T-helper 2 cell (primary cell): ENCODE measurements around the gene TANGO2.

Experiments used
- DNase-seq, 5 experiments: peaks; one replicate each; pipeline versions ENCODE4 v3.0.0 to v3.0.0-alpha.2; 2012 to 2022

The TANGO2 gene

DNA sequence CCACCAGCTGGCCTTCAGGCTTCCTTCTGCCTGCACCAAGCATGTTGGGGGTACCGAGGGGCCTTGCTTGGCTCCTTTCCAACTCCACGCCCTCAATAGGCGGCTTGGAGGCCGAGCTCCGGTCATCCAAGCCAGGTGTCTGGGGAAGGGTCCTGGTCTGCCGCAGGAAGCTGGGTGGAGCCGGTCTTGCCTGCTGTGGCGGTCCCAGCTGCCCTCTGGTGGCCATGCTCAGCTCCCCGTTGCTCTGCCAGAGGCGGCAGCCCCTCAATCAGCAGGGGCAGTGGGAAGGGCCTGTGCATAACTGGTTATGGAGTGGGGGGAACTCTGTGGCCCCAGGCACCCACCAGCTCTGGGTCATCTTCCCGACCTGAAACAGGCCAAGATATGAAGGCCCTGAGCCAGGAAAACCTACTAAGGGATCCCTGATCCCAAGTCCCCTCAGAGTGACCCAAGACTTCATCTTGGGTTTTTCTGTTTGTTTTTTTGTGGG is 7.5 kb upstream of the TANGO2 start:
- no peak for DNase-seq

DNA sequence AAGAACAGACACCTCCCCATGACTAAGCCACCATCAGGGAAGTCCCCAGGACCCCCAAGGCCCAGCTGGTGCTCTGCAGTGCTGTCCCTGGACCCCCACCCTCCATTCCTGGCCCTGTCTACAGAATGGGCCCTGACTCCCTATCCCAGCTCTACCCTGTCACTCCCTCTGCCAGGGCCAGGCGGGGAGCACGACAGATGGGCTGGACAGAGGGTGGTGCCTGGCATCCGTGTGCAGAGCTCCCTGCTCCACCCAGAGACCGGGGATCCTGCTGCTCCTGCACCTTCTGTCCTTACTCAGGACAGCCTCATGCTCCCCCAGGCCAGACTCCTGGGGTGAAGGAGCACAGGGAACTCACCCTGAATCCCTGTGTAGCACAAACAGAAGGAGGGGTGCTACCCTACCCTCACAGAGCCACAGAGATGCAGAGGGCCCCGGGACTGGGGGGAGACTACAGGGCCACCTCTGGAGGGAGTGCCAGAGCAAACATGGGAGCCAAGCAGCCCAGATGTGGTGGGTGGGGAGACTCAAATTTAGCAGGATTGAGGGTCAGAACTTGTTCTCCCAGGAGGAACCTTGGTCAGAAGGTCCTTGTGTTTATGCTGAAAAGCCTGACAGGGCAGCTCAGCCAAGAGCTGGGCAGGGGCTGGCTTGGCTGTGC is 6.3 kb upstream of the TANGO2 start:
- DNase-seq: no peak

GRCh38 chr22:20015187-20015625 is 5.7 kb upstream of the TANGO2 start:
- DNase-seq: no peak

- DNase-seq: peak in 2 of 5 experiments; percentile 17 to 22
Measured at GRCh38 chr22:20015971-20016733, 4.8 kb upstream of the TANGO2 start.

GRCh38 chr22:20016734-20017621 is 3.9 kb upstream of the TANGO2 start, which contains the start of gene ARVCF:
Gene ARVCF, minus strand, starts transcription at chr22:20016823. Its CDS starts 26,029 bp downstream, at chr22:19990794.
- peak; percentile 82 to 92 (median 87) for DNase-seq

DNA sequence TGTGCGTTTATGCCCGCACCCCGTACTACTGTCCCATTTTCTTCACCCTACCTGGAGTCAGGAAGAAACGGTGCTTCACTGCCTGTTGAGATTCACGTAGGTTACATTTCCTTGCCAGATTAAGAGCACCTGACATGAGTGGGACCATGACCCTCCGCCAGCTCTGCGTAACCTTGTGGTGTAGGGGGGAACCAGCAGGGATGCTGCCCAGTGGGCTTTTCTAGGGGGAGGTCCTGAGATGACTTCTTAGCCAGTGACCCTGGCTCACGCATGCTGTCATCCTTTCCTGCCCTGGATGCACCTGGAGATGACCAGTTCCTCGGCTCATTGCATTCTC is 3.3 kb upstream of the TANGO2 start:
- no peak for DNase-seq

- DNase-seq: no peak
Measured at GRCh38 chr22:20018001-20018400, 2.9 kb upstream of the TANGO2 start.

- DNase-seq: no peak
Measured at GRCh38 chr22:20019661-20020532, 1.0 kb upstream of the TANGO2 start.

GRCh38 chr22:20021196-20022181 is 579 bp downstream of the TANGO2 start:
- DNase-seq: peak in 1 of 5 experiments; percentile 22

GRCh38 chr22:20022231-20022977 is 1.5 kb downstream of the TANGO2 start:
- DNase-seq: no peak

GRCh38 chr22:20022978-20023613 is 2.2 kb downstream of the TANGO2 start:
- DNase-seq: no peak

DNA sequence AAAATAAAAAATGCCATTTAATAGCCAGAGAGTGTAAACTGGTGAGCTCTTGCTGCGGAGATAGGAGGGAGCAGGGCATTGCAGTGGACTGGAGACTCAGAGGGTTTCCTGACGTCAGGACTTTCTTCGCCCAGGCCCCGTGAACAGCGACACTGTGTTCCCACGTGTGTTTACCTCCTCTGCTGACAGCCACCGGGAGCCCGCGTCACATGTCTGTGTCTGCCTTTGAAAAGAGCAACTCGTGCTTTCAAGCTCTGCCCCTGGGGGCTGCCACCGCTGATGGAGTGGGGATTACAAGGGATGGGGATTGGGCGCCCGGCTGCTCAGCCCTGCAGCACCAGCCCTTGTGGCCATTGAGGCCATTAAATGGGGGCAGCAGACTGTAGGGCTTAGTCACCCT is 3.3 kb downstream of the TANGO2 start:
- no peak for DNase-seq

- no peak for DNase-seq
Measured at GRCh38 chr22:20024650-20025397, 3.9 kb downstream of the TANGO2 start.

DNA sequence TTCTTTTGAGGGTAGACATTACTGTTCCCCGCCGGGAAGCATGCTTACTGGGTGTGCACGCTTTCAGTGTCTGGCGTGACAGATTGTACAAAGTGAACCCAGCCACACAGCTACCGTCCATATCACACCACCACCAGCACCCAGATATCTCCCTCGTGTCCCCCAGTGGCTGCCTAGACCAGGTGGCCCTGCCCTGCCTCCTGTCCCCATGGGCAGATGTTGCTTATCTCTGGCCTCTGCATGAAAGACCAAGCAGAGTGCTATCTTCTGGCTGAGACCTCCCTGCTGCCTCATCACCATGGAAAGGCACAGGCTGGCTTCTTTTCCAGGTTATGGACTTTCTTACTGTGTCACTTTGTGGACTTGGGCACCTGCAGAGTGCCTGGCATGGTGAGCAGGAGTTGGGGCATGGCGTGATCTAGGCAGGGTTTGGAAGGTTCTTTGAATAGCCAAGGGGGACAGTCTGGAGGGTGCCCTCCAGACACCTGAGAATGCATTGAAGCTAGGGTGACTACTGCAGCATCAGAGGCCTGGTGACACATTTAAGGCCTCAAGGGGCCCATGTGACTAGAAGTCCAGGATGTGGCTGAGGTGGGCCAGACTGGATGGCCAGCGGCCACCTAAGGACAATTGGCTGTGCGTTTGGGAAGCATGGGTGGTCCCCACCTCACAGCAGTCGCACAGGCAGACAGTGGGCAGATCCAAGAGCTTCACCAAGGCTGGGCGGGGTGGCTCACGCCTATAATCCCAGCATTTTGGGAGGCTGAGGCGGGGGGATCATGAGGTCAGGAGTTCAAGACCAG is 4.7 kb downstream of the TANGO2 start:
- DNase-seq: no peak

DNA sequence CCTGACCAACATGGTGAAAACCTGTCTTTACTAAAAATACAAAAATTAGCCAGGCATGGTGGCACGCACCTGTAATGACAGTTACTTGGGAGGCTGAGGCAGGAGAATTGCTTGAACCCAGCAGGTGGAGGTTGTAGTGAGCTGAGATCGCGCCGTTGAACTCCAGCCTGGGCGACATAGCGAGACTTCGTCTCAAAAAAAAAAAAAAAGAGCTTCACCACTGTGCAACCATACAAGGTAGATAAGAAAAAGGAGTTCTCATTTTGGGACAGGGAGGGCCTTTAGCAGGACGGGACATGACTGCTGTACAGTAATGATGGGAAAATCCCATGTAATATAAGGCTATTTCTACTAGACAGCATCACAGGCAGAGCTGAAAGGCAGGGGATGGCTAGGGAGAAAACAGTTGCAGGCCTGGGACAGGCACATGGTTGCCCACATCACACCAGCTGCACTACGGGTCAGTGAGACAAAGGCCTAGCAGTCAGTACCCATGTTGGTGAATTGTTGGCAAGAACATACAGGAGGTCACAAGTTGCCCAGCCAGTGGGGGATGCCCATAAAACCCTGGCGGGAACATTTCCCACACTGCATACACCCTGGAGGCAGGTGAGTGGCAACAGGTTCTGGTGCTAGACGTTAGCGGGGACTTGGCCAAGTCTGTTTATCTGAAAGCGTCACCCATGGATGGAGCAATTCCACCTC is 5.4 kb downstream of the TANGO2 start:
- DNase-seq: no peak

DNA sequence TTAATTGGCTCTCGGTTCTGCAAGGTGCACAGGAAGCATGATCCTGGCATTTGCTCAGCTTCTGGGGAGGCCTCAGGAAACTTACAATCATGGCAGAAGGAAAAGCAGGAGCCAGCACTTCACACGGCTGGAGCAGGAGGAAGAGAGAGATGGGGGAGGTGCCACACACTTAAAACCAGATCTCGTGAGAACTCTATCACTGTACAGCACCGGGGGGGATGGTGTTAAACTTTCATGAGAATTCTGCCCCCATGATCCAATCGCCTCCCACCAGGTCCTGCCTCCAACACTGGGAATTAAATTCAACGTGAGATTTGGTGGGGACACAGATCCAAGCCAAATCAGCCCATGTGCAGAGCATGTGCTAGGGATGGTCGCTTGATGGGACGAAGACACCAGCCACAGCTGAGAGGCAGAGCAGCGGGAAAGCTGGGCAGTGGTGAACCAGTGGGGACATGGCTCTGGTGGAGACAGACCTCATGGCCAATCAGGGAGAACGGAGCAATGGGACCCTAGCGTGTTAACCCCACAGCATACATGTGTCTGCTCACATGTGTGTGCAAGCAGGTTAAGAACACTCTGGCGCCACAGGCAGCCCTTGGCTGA is 6.2 kb downstream of the TANGO2 start:
- no peak for DNase-seq
